Osteocyte (in vitro differentiated cells): Measurements from ENCODE around the gene INPP4A. TPM values are rescaled to one million over a fixed set of nuclear protein-coding genes. Genes with fewer than 3 reads are reported as not detected.

Experiments
- DNase-seq: peaks from one replicate; pipeline ENCODE4 v3.0.0; 2021; ENCODE audit warnings: mixed read lengths; ENCODE audit not compliant: unreplicated experiment; ENCODE audit errors: extremely low spot score
- H3K27ac Mint-ChIP-seq: one replicate; pipeline ENCODE4 v1.8.0; 2021; ENCODE audit warnings: mild to moderate bottlenecking, mixed read lengths; ENCODE audit not compliant: unreplicated experiment
- H3K27me3 Mint-ChIP-seq: one replicate; pipeline ENCODE4 v1.8.0; 2021; ENCODE audit warnings: mixed read lengths; ENCODE audit not compliant: unreplicated experiment
- H3K36me3 Mint-ChIP-seq: one replicate; pipeline ENCODE4 v1.8.0; 2021; ENCODE audit warnings: mixed read lengths; ENCODE audit not compliant: unreplicated experiment
- H3K4me1 Mint-ChIP-seq: one replicate; pipeline ENCODE4 v1.8.0; 2021; ENCODE audit warnings: mixed read lengths; ENCODE audit not compliant: unreplicated experiment
- H3K4me3 Mint-ChIP-seq: one replicate; pipeline ENCODE4 v1.8.0; 2021; ENCODE audit warnings: mild to moderate bottlenecking, moderate library complexity, mixed read lengths; ENCODE audit not compliant: unreplicated experiment
- H3K9me3 Mint-ChIP-seq: one replicate; pipeline ENCODE4 v1.8.0; 2021; ENCODE audit warnings: mixed read lengths; ENCODE audit not compliant: unreplicated experiment
- total RNA-seq: library from RNA; stranded (reverse); gene quantifications from 2 replicates; pipeline ENCODE4 v1.2.1, GENCODE V29; 2021
- TF ChIP-seq, protein P1 (sequence below): fragments of 200-600 bp; sonication (generic); IDR thresholded peaks from 2 replicates; pipeline ENCODE4 v1.5.0; 2021; ENCODE audit warnings: antibody characterized with exemption, mild to moderate bottlenecking, moderate library complexity

INPP4A gene
- total RNA-seq, 1 donor from 2014 or later: 31.4 TPM

DNA sequence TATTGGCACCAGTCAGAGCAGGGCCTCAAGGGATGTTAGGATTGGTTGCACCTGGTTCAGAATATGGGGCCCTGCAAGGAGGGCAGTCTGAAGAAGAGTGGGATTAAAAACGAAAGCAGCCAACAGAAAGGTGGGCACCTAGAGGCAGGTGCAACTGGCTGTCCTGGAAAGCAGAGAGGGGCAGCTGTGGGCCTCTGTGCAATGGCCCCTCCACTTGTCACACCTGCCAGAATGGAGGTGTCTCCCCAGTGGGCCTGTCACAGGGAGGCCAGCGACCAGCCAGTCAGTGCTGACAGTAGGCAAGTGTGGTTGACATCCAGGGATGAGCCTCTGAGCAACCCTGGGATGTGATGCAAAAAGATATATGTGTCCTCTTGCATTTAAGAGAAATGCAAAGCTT is 37.7 kb downstream of the INPP4A start:
- Mint-ChIP-seq H3K36me3 (no peaks in the 10 kb centered on the region), H3K9me3 (no peaks in the 10 kb centered on the region), H3K27me3 (no peaks in the 10 kb centered on the region), H3K4me1 (peaks cover 37% of the 10 kb centered on the region), H3K4me3 (no peak overlapping the region), H3K27ac (no peak overlapping the region)
- TF ChIP-seq, protein P1, sequence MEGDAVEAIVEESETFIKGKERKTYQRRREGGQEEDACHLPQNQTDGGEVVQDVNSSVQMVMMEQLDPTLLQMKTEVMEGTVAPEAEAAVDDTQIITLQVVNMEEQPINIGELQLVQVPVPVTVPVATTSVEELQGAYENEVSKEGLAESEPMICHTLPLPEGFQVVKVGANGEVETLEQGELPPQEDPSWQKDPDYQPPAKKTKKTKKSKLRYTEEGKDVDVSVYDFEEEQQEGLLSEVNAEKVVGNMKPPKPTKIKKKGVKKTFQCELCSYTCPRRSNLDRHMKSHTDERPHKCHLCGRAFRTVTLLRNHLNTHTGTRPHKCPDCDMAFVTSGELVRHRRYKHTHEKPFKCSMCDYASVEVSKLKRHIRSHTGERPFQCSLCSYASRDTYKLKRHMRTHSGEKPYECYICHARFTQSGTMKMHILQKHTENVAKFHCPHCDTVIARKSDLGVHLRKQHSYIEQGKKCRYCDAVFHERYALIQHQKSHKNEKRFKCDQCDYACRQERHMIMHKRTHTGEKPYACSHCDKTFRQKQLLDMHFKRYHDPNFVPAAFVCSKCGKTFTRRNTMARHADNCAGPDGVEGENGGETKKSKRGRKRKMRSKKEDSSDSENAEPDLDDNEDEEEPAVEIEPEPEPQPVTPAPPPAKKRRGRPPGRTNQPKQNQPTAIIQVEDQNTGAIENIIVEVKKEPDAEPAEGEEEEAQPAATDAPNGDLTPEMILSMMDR: no peak
- no peak for DNase-seq

DNA sequence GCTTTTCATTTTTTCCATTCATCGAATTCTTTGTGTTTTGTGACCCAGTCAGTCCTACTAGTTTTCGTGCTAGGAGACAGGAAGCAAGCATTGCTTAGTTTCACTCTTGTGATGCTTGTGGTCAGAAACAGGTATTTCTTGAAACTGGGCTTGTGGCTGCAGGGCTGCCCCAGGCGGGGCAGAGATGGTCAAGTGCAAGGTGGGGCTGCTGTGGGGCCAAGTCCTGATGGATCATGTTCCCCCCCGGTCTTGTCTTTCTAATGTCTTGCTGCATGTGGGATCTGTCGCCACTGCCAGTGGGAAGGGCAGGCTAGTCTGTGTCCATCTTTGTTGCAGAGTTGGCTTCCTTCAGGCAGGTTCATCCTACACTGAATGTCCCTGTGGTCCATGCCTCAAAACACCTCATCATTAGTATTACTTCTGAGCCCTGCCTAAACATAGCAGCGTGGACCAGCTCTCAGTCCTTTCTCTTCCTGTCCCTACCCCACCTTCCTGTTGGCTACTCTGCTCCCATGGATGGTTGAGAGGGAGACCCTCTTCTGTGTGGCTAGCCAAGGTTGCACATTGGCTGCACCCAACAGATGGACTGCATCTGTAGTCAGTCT is 38.7 kb downstream of the INPP4A start:
- H3K4me3 Mint-ChIP-seq: no peak overlapping the region
- no peak for DNase-seq
- no peaks in the 10 kb centered on the region for H3K27me3 Mint-ChIP-seq
- no peak overlapping the region for H3K27ac Mint-ChIP-seq
- no peaks in the 10 kb centered on the region for H3K36me3 Mint-ChIP-seq
- H3K9me3 Mint-ChIP-seq: no peaks in the 10 kb centered on the region
- TF ChIP-seq, protein P1: no peak
- peaks cover 32% of the 10 kb centered on the region for H3K4me1 Mint-ChIP-seq

DNA sequence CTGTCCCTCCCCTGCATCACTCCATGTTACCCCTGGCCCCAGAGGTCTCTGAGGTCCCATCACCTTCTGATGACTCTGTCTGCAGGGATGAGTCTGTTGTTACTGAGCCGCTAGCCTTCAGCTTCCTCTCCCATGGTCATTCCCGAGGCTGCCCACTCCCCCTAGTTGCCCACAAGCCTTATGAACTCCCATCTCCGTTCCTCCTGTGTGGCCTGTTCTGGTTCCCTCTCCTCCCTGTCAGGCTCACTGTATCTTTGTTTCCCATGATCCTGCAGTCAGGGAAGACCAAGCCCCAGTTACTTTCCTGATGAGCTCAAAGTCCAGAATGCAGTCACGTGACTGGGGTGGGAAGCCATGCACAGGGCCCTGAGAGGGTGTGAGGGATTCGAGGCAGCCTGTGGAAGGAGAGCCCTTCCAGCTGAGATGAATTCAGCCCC is 39.5 kb downstream of the INPP4A start:
- H3K36me3 Mint-ChIP-seq: no peaks in the 10 kb centered on the region
- no peak overlapping the region for H3K27ac Mint-ChIP-seq
- H3K27me3 Mint-ChIP-seq: no peaks in the 10 kb centered on the region
- H3K4me1 Mint-ChIP-seq: peaks cover 30% of the 10 kb centered on the region
- TF ChIP-seq, protein P1: no peak
- no peak for DNase-seq
- H3K9me3 Mint-ChIP-seq: no peaks in the 10 kb centered on the region
- no peak overlapping the region for H3K4me3 Mint-ChIP-seq

DNA sequence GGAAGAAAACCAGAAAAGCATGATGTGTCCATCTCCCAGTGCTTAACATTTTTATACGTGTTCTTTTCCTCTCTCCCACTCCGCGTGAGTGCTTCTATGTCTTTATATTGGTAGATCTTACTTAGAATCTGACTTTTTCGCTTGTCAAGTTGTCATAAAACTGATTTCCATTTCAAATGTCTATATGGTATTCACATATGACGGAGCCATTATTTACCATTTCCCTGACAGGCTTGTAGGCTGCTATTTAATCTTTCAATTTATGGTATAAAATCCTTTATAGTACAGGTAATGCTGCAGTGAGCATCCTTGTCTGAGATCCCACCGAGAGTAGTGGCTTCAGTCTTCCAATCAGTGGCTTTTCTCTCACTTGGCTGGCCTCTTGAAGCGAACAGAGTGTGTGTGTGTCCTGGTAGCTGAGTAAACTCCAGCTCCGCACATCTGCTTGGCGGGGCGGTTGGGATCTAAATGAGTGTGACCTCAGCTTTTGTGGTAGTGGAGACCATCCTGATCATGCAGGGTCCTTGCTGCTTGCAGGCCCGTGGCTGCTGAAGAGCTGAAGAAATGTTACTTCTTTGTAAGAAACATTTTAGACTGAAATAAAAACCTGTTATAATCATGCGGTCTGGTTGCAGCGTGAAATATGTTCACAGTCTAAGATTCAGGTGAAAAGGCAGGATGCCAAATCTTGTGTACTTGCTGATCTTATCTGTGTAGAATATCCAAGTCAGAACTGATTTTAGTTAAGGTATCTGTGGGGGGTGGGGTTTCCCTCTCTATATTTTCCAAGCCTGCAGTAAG is 40.2 kb downstream of the INPP4A start:
- TF ChIP-seq, protein P1: no peak
- Mint-ChIP-seq H3K4me1 (peaks cover 23% of the 10 kb centered on the region), H3K9me3 (no peaks in the 10 kb centered on the region), H3K36me3 (no peaks in the 10 kb centered on the region), H3K27ac (no peak overlapping the region), H3K27me3 (no peaks in the 10 kb centered on the region), H3K4me3 (no peak overlapping the region)
- no peak for DNase-seq

DNA sequence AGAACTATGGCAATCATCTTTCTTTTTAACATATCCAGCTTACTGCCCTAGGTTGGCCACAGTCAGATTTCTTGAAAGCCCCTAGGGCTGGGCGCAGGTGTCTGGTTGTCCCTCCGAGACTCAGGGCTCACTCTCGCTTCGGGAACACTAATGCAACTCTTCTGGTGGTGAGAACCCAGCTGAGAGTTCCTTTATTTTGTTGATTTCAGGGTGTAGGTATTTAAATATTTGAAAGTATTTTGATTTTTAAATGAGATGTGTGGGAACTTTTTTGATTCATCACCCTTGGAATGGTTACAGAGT is 40.7 kb downstream of the INPP4A start:
- Mint-ChIP-seq H3K9me3 (no peaks in the 10 kb centered on the region), H3K27me3 (no peaks in the 10 kb centered on the region), H3K4me3 (no peak overlapping the region), H3K36me3 (no peaks in the 10 kb centered on the region), H3K27ac (no peak overlapping the region), H3K4me1 (peaks cover 18% of the 10 kb centered on the region)
- DNase-seq: no peak
- TF ChIP-seq, protein P1: no peak
